Gastroesophageal sphincter (tissue), 4 donors: Measurements from ENCODE around the gene CACNA1C. TPM values are rescaled to one million over a fixed set of nuclear protein-coding genes. Genes with fewer than 3 reads are reported as not detected.

Experiments
- ATAC-seq: fragments of 150-250 bp; one replicate; pipeline ENCODE4 v1.9.1; 2016; ENCODE audit warnings: mild to moderate bottlenecking, moderate library complexity
- H3K27ac ChIP-seq, 4 donors: fragments of 200-600 bp; sonication (generic) in 3 of 4; 1 replicate in 3 of 4; 2 replicates in 1 of 4; pipeline ENCODE4 v1.5.1; 2016 to 2019
- H3K27me3 ChIP-seq: fragments of 200-600 bp; sonication (generic); one replicate; pipeline ENCODE4 v1.5.1; 2019
- H3K36me3 ChIP-seq, 2 donors: fragments of 200-600 bp; sonication (generic); one replicate each; pipeline ENCODE4 v1.5.1; 2019; ENCODE audit warnings: control low read depth in 1 of 2
- H3K4me1 ChIP-seq, 3 donors: fragments of 200-600 bp; sonication (generic); 1 replicate in 2 of 3; 2 replicates in 1 of 3; pipeline ENCODE4 v1.5.1; 2016 to 2019; ENCODE audit warnings: control low read depth in 2 of 3
- H3K4me3 ChIP-seq, 2 donors: fragments of 200-600 bp; sonication (generic); one replicate each; pipeline ENCODE4 v1.5.1; 2019; ENCODE audit warnings: mild to moderate bottlenecking in 1 of 2, moderate library complexity in 1 of 2
- H3K9me3 ChIP-seq, 3 donors: fragments of 200-600 bp; sonication (generic); one replicate each; pipeline ENCODE4 v1.5.1; 2017 to 2019; ENCODE audit warnings: control low read depth in 2 of 3
- CTCF ChIP-seq, 4 experiments: fragments of 200-600 bp in 2 of 4; fragments of 450-650 bp in 2 of 4; sonication (generic) in 1 of 4; IDR thresholded peaks; one replicate each; pipeline ENCODE4 v1.5.1; 2017 to 2019; ENCODE audit warnings: antibody characterized with exemption in 4 of 4, mild to moderate bottlenecking in 2 of 4, moderate library complexity in 2 of 4
- EP300 ChIP-seq: sonication (generic); formaldehyde crosslinking; IDR thresholded peaks from one replicate; pipeline ENCODE4 v1.6.1; 2017; ENCODE audit warnings: antibody characterized with exemption, mild to moderate bottlenecking
- POLR2A ChIP-seq, 2 donors: fragments of 450-650 bp; IDR thresholded peaks; one replicate each; pipeline ENCODE4 v1.6.1; 2017; ENCODE audit warnings: antibody characterized with exemption in 2 of 2, mild to moderate bottlenecking in 2 of 2, moderate library complexity in 1 of 2
- POLR2AphosphoS5 ChIP-seq: sonication (generic); formaldehyde crosslinking; IDR thresholded peaks from one replicate; pipeline ENCODE4 v1.6.1; 2017; ENCODE audit warnings: antibody characterized with exemption
- WGBS, 2 donors: methylation state at CpG; one replicate each; pipeline ENCODE4 v1.1.5; 2018; ENCODE audit warnings: low coverage in 1 of 2; 5-methylcytosine and 5-hydroxymethylcytosine counted together
- total RNA-seq, 4 donors: library from RNA; depleted of rRNA; stranded (reverse); fragments of >200 nt; gene quantifications; one replicate each; pipeline ENCODE4 v1.1.0, GENCODE V29; 2016

The CACNA1C gene
- total RNA-seq, 4 donors from 2014 or later: 22.9 to 96.2 (median 41.4) TPM

- 59 to 61% methylated on average over 5 of the region's 6 CpGs for WGBS, 2 donors
- Histone ChIP-seq H3K36me3 (no peaks in the 10 kb centered on the region), H3K27me3 (peaks cover 42% of the 10 kb centered on the region), H3K4me1 (no peaks in the 10 kb centered on the region), H3K4me3 (no peak overlapping the region), H3K27ac (no peak overlapping the region), H3K9me3 (no peaks in the 10 kb centered on the region)
- TF ChIP-seq CTCF (IDR thresholded peaks at IDR 0.05): no peak
- TF ChIP-seq POLR2AphosphoS5: no peak
- TF ChIP-seq EP300: no peak
- TF ChIP-seq POLR2A (IDR thresholded peaks at IDR 0.05): no peak
- no peak for ATAC-seq
Observed at GRCh38 chr12:2732290-2732689, 679.5 kb downstream of the CACNA1C start.

GRCh38 chr12:2733493-2734355 lies 680.9 kb downstream of the CACNA1C start:
- 10 to 39% methylated on average over 2 to 8 of the region's 13 CpGs for WGBS, 2 donors
- TF ChIP-seq POLR2AphosphoS5: no peak
- Histone ChIP-seq H3K4me3 (no peak overlapping the region), H3K36me3 (no peaks in the 10 kb centered on the region), H3K27me3 (peaks cover 46% of the 10 kb centered on the region), H3K9me3 (no peaks in the 10 kb centered on the region), H3K4me1 (no peaks in the 10 kb centered on the region), H3K27ac (no peak overlapping the region)
- no peak for ATAC-seq

- no peak overlapping the region for H3K4me3 ChIP-seq
- H3K27ac ChIP-seq: no peak overlapping the region
- no peaks in the 10 kb centered on the region for H3K9me3 ChIP-seq
- no peaks in the 10 kb centered on the region for H3K36me3 ChIP-seq
- no peak for ATAC-seq
- peaks cover 50% of the 10 kb centered on the region for H3K27me3 ChIP-seq
- WGBS, 2 donors: 78 to 100% methylated on average over 1 of the region's 1 CpG
- no peaks in the 10 kb centered on the region for H3K4me1 ChIP-seq
- no peak for TF ChIP-seq POLR2A (IDR thresholded peaks at IDR 0.05)
- no peak for TF ChIP-seq EP300
- TF ChIP-seq CTCF (IDR thresholded peaks at IDR 0.05): no peak
- TF ChIP-seq POLR2AphosphoS5: no peak
Observed at GRCh38 chr12:2735432-2735831, 682.6 kb downstream of the CACNA1C start.

DNA sequence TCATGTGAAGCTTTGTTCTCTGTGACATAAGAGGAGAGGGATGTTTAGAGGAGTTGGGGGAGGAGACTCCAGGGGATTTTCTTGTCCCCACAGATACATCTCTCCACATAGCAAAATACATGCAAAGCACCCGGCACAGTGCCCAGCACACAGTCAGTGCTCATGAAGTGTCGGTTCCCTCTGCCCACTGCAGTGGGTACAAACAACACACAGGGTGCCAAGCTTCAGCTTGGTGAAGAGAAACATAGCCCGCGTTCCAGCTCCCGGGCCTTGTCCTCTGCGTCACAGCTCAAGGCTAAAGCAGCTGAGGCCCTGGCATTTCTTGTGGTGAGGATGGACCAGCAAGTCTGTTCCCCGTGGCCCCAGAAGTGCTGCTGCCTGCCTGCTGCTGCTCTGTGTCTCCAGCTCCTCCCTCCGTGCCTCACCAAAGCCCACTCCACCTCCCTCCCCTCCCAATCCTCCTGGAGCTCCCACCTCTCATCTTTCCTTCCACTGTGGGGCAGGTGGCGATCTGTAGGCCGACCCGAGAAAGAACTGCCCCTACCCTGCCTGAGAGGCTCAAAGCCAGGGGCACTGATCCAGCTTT lies 685.0 kb downstream of the CACNA1C start:
- no peak overlapping the region for H3K4me3 ChIP-seq
- no peaks in the 10 kb centered on the region for H3K36me3 ChIP-seq
- WGBS, 2 donors: 63% methylated on average over 6 of the region's 11 CpGs; no CpG with 5 or more reads in 1 of the 2 donors
- H3K4me1 ChIP-seq: no peaks in the 10 kb centered on the region
- no peaks in the 10 kb centered on the region for H3K9me3 ChIP-seq
- no peak for ATAC-seq
- no peak overlapping the region for H3K27ac ChIP-seq
- H3K27me3 ChIP-seq: peaks cover 43% of the 10 kb centered on the region
- TF ChIP-seq POLR2A (IDR thresholded peaks at IDR 0.05) (no peak), EP300 (no peak), POLR2AphosphoS5 (no peak), CTCF (IDR thresholded peaks at IDR 0.05) (no peak)

DNA sequence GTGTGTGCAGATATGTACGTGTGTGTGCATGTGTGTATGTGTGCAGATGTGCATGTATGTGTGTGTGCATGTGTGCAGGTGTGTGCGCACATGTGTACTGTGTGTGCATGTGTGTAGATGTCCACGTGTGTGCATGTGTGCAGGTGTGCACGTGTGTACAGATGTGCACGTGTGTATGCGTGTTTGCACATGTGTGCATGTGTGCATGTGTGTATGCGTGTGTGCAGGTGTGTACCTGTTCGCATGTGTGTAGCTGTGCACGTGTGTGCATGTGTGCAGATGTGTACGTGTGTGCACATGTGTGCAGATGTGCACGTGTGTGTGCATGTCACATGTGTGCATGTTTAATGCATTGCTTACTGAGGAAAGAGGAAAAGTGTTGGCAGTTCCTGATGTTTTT lies 686.3 kb downstream of the CACNA1C start:
- Histone ChIP-seq H3K27me3 (peaks cover 30% of the 10 kb centered on the region), H3K9me3 (no peaks in the 10 kb centered on the region), H3K4me3 (no peak overlapping the region), H3K36me3 (no peaks in the 10 kb centered on the region), H3K4me1 (no peaks in the 10 kb centered on the region), H3K27ac (no peak overlapping the region)
- WGBS, 2 donors: 67 to 73% methylated on average over 7 to 8 of the region's 11 CpGs
- no peak for TF ChIP-seq POLR2A (IDR thresholded peaks at IDR 0.05)
- TF ChIP-seq CTCF (IDR thresholded peaks at IDR 0.05): no peak
- TF ChIP-seq EP300: no peak
- no peak for TF ChIP-seq POLR2AphosphoS5
- no peak for ATAC-seq
